ENCODE measurements around the gene DSTN. TPM values are rescaled to one million over a fixed set of nuclear protein-coding genes. Genes with fewer than 3 reads are reported as not detected.

DSTN gene
- total and polyA plus RNA-seq, 2 of the 4 experiments (the other 2 are of a cell fraction) = 221 to 269 TPM

GRCh38 chr20:17617212-17617867 lies 47.5 kb downstream of the DSTN start:
- Histone ChIP-seq H3K4me2 (ENCODE audit: low read depth, low read length) (no peak overlapping the region), H3K14ac (replicated peaks; ENCODE audit: low read depth, low read length) (no peak overlapping the region), H3K9me3 (ENCODE audit: control insufficient read depth, insufficient read depth, low read length) (no peaks in the 10 kb centered on the region), H3K27ac (ENCODE audit: insufficient read depth, low read length) (no peak overlapping the region), H4K5ac (ENCODE audit: low read depth, low read length) (no peak overlapping the region), H3K27me3 (ENCODE audit: control insufficient read depth, insufficient read depth, low read length) (no peaks in the 10 kb centered on the region), H3K4me1 (ENCODE audit: control insufficient read depth, insufficient read depth, low read length) (no peaks in the 10 kb centered on the region; the same call in 1 of the 2 replicates), H3K18ac (ENCODE audit: low read depth, low read length) (no peak overlapping the region), H2AFZ (replicated peaks; ENCODE audit: low read length, poor library complexity) (no peak overlapping the region), H3K4ac (ENCODE audit: low read depth, low read length) (no peak overlapping the region), H3K4me3 (ENCODE audit: insufficient read depth, low read depth, low read length) (no peak overlapping the region), H3K23ac (ENCODE audit: low read depth, low read length) (no peak overlapping the region), H2BK120ac (ENCODE audit: low read depth, low read length) (no peak overlapping the region), H2AK5ac (ENCODE audit: low read depth, low read length) (no peak overlapping the region), H3K56ac (ENCODE audit: extremely low read depth, insufficient read depth, low read length) (no peak overlapping the region), H4K8ac (ENCODE audit: low read depth in 2 of 2, low read length in 2 of 2) (no peak overlapping the region), H2BK5ac (ENCODE audit: low read depth, low read length, poor library complexity, severe bottlenecking) (no peak overlapping the region), H4K91ac (ENCODE audit: insufficient read depth, low read depth, low read length) (no peak overlapping the region), H2BK15ac (ENCODE audit: low read depth, low read length) (no peak overlapping the region), H4K20me1 (ENCODE audit: insufficient read depth, low read length) (peaks cover 66% of the 10 kb centered on the region), H3K9ac (ENCODE audit: low read depth, low read length) (no peak overlapping the region), H3K9me1 (ENCODE audit: insufficient read depth, low read length) (no peaks in the 10 kb centered on the region), H2BK20ac (ENCODE audit: low read depth, low read length) (no peak overlapping the region), H3K36me3 (ENCODE audit: control insufficient read depth, insufficient read depth, low read length) (peaks cover 92% of the 10 kb centered on the region), H2AK9ac (replicated peaks; ENCODE audit: low read depth, low read length, poor library complexity) (no peak overlapping the region), H3K79me1 (ENCODE audit: low read depth in 1 of 2, low read length in 2 of 2) (peaks cover 7 to 58% of the 10 kb centered on the region in 2 experiments)
- TF ChIP-seq MAFK (IDR thresholded peaks at IDR 0.05; ENCODE audit: low read depth, low read length) = no peak
- peak; percentile 70 for TF ChIP-seq RAD21 (IDR thresholded peaks at IDR 0.05; ENCODE audit: low read length)
- TF ChIP-seq CTCF (conservative IDR thresholded peaks at IDR 0.05; ENCODE audit: low read depth, low read length) = peak; percentile 53
- peak; percentile 62 for TF ChIP-seq SMC3 (IDR thresholded peaks at IDR 0.05; ENCODE audit: low read depth, low read length)
- intact Hi-C loops (cut with micrococcal nuclease) = loop anchor here (1.0 to 10.0 kb wide), 2 partner anchors 80 to 113 kb away; no protein-coding TSS in a partner anchor
- DNase-seq = no peak
- ChIA-PET POLR2A (ENCODE audit: unreplicated experiment) (no interaction called here), CTCF (no interaction called here)
- WGBS, 2 experiments (ENCODE audit: extremely low coverage in 2 of 2, insufficient read length in 1 of 2) = 58% methylated on average over 11 of the region's 15 CpGs; no CpG with 5 or more reads in 1 of the 2 experiments
- no TSS peak for BruUV-seq (replicated peaks)
- ATAC-seq (ENCODE audit: low read depth) = peak; percentile 38
- dilution Hi-C loops (cut with HindIII; ENCODE audit: low sequenced_read_pairs, unreplicated experiment) = no loop called here
- in situ Hi-C loops (cut with MboI; ENCODE audit: low sequenced_read_pairs) = no loop called here
